ENCODE data around the gene MYL2.

Gene MYL2

GRCh38 chr12:110874781-110875180 lies 45.6 kb downstream of the MYL2 start:
- Histone ChIP-seq H3K27ac (no peak overlapping the region), H3K4me3 (no peak overlapping the region)
- TF ChIP-seq CTCF (IDR thresholded peaks at IDR 0.05) = no peak
- no peak for DNase-seq (ENCODE audit: low spot score)

GRCh38 chr12:110874351-110874750 lies 46.0 kb downstream of the MYL2 start:
- no peak for DNase-seq (ENCODE audit: low spot score)
- Histone ChIP-seq H3K27ac (no peak overlapping the region), H3K4me3 (no peak overlapping the region)
- TF ChIP-seq CTCF (IDR thresholded peaks at IDR 0.05) = no peak

- no peak for DNase-seq (ENCODE audit: low spot score)
- Histone ChIP-seq H3K4me3 (no peak overlapping the region), H3K27ac (no peak overlapping the region)
- no peak for TF ChIP-seq CTCF (IDR thresholded peaks at IDR 0.05)
Observed at GRCh38 chr12:110872100-110872499, 48.3 kb downstream of the MYL2 start.

- no peak for DNase-seq (ENCODE audit: low spot score)
- TF ChIP-seq CTCF (IDR thresholded peaks at IDR 0.05) = no peak
- H3K4me3 ChIP-seq = no peak overlapping the region
- H3K27ac ChIP-seq = no peak overlapping the region
Observed at GRCh38 chr12:110869803-110870202, 50.6 kb downstream of the MYL2 start.

- Histone ChIP-seq H3K4me3 (no peak overlapping the region), H3K27ac (no peak overlapping the region)
- no peak for TF ChIP-seq CTCF (IDR thresholded peaks at IDR 0.05)
- no peak for DNase-seq (ENCODE audit: low spot score)
Observed at GRCh38 chr12:110869026-110869425, 51.4 kb downstream of the MYL2 start.

- no peak for TF ChIP-seq CTCF (IDR thresholded peaks at IDR 0.05)
- no peak overlapping the region for H3K4me3 ChIP-seq
- H3K27ac ChIP-seq = no peak overlapping the region
- DNase-seq (ENCODE audit: low spot score) = no peak
Observed at GRCh38 chr12:110865521-110865920, 54.9 kb downstream of the MYL2 start.

- no peak overlapping the region for H3K27ac ChIP-seq
- no peak for DNase-seq (ENCODE audit: low spot score)
- H3K4me3 ChIP-seq = no peak overlapping the region
- TF ChIP-seq CTCF (IDR thresholded peaks at IDR 0.05) = no peak
Observed at GRCh38 chr12:110863161-110863560, 57.2 kb downstream of the MYL2 start.
